ENCODE measurements around the gene GTSF1L.

Gene GTSF1L

GRCh38 chr20:43717616-43717995, 9.2 kb downstream of the GTSF1L start:
- DNase-seq (ENCODE audit: low read depth in 2 of 2, low spot score in 1 of 2) = no peak

- DNase-seq (ENCODE audit: low read depth in 2 of 2, low spot score in 1 of 2) = no peak
These were observed 9.8 kb downstream of the GTSF1L start for GRCh38 chr20:43716757-43717615.

DNA sequence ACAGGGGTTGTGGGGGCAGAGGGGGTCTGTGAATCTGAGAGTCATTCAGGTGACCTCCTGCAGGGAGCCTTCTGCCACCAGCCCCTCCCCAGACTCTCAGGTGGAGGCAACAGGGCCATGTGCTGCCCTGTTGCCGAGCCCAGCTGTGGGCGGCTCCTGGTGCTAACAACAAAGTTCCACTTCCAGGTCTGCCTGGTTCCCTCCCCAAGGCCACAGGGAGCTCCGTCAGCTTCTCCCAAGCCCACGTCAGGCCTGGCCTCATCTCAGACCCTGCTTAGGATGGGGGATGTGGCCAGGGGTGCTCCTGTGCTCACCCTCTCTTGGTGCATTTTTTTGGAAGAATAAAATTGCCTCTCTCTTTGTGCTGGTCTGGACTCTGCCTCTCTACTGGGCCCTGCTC, 10.7 kb downstream of the GTSF1L start:
- DNase-seq (ENCODE audit: low read depth in 2 of 2, low spot score in 1 of 2) = no peak

DNA sequence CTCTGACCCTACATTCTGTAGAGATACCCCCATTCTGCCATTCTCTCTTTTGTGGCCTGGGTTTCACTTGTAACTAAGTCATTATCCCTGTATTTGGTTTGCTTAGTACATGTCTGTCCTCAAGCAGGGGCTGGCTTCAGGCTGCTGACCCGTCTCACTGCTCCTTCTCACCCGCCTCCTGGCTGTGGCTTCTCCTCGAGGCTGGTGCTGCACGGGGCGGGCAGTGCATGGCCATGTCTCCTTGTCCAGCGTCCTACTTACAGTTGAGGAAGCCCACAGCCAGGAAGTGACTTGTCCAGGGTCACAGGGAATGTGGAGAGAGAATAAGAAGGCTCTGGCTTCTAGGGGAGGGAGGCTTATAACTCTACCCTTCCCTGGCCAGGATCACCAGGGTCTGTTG, 11.3 kb downstream of the GTSF1L start:
- DNase-seq (ENCODE audit: low read depth in 2 of 2, low spot score in 1 of 2) = no peak

GRCh38 chr20:43715044-43715443, 11.8 kb downstream of the GTSF1L start:
- no peak for DNase-seq (ENCODE audit: low read depth in 2 of 2, low spot score in 1 of 2)

GRCh38 chr20:43711098-43711654, 15.6 kb downstream of the GTSF1L start:
- no peak for DNase-seq (ENCODE audit: low read depth in 2 of 2, low spot score in 1 of 2)

GRCh38 chr20:43710370-43711044, 16.3 kb downstream of the GTSF1L start:
- DNase-seq (ENCODE audit: low read depth in 2 of 2, low spot score in 1 of 2) = no peak

DNA sequence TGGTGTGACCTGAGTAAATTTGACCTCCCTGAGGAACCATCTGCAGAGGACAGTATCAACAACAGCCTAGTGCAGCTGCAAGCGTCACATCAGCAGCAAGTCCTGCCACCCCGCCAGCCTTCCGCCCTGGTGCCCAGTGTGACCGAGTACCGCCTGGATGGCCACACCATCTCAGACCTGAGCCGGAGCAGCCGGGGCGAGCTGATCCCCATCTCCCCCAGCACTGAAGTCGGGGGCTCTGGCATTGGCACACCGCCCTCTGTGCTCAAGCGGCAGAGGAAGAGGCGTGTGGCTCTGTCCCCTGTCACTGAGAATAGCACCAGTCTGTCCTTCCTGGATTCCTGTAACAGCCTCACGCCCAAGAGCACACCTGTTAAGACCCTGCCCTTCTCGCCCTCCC, 24.3 kb downstream of the GTSF1L start:
- DNase-seq (ENCODE audit: low read depth in 2 of 2, low spot score in 1 of 2) = no peak

- no peak for DNase-seq (ENCODE audit: low read depth in 2 of 2, low spot score in 1 of 2)
These were observed 26.2 kb downstream of the GTSF1L start for GRCh38 chr20:43700627-43701026.

DNA sequence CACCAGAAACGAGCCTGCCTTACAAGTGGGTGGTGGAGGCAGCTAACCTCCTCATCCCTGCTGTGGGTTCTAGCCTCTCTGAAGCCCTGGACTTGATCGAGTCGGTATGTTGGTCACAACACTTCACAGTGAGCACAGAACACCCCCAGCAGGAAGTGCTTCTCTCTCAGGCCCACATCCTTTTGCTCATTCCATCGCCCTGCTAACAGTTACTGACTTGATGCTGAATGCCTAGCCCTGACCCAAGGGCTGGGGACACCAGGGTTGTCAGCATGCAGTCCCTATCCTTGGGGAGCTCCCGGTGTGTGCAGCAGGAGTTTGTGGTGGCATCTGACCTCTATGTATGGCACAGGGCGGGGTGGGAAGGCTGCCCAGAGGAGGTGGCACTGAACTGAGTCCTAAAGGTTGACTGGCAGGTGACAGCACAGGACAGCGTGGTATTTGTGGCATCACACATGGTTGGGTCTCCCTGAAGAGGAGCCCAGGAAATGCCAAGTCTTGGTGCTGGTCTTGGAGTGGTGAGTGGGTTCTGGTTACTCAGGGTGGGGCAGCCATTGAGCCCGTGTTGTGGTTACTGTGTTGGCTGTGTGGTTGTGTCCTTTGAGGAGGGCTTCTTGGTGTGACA, 26.7 kb downstream of the GTSF1L start:
- no peak for DNase-seq (ENCODE audit: low read depth in 2 of 2, low spot score in 1 of 2)

DNA sequence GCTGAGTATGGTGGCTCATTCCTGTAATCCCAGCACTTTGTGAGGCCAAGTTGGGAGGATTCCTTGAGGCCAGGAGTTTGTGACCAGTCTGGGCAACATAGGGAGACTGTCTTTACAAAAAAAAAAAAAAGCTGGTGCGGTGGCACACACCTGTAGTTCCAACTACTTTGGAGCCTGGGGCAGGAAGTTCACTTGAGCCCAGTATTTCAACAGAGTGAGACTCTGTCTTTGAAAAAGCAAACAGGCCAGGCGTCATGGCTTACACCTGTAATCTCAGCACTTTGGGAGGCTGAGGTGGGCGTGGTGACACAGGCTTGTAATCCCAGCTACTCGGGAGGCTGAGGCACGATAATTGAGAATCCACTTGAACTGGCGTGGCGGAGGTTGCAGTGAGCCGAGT, 31.2 kb downstream of the GTSF1L start:
- no peak for DNase-seq (ENCODE audit: low read depth in 2 of 2, low spot score in 1 of 2)

- no peak for DNase-seq (ENCODE audit: low read depth in 2 of 2, low spot score in 1 of 2)
These were observed 32.0 kb downstream of the GTSF1L start for GRCh38 chr20:43694763-43695162.

GRCh38 chr20:43691928-43692524, 34.8 kb downstream of the GTSF1L start:
- DNase-seq (ENCODE audit: low read depth in 2 of 2, low spot score in 1 of 2) = peak; percentile 8 to 22

- no peak for DNase-seq (ENCODE audit: low read depth in 2 of 2, low spot score in 1 of 2)
These were observed 35.7 kb downstream of the GTSF1L start for GRCh38 chr20:43690943-43691598.

DNA sequence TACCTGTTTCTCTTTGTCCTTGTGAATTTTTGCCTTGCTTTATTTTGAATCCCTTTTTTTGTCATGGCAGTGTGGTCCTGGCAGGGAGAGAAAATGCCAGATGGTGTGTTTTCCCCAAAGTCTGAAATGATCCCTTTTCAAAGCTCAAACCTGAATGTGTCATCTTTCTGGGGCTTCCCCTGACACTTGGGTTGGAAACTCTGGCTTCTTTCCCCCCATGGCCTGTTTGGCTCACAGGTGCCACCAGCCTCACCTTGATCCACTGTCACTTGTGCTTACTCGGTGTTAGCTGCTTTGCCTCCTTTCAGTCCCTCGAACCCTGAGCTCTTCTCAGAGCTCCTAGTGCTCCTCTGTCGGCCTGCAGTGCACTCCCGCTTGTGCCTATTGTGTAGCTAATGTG, 37.6 kb downstream of the GTSF1L start:
- DNase-seq (ENCODE audit: low read depth in 2 of 2, low spot score in 1 of 2) = no peak

DNA sequence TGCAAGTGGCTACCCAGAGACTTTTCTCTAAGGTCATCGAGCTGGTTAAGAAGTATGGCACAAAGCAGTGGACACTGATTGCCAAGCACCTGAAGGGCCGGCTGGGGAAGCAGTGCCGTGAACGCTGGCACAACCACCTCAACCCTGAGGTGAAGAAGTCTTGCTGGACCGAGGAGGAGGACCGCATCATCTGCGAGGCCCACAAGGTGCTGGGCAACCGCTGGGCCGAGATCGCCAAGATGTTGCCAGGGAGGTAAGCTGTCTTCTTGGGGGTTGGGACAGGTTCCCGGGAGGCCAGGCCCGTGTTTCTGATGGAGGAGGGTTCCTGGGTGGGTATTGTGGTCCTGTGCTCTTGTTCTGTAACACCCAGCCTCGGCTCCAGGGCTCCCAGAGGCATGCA, 40.0 kb downstream of the GTSF1L start:
- no peak for DNase-seq (ENCODE audit: low read depth in 2 of 2, low spot score in 1 of 2)

GRCh38 chr20:43682446-43682845, 44.4 kb downstream of the GTSF1L start:
- no peak for DNase-seq (ENCODE audit: low read depth in 2 of 2, low spot score in 1 of 2)

GRCh38 chr20:43681991-43682410, 44.8 kb downstream of the GTSF1L start:
- no peak for DNase-seq (ENCODE audit: low read depth in 2 of 2, low spot score in 1 of 2)

DNA sequence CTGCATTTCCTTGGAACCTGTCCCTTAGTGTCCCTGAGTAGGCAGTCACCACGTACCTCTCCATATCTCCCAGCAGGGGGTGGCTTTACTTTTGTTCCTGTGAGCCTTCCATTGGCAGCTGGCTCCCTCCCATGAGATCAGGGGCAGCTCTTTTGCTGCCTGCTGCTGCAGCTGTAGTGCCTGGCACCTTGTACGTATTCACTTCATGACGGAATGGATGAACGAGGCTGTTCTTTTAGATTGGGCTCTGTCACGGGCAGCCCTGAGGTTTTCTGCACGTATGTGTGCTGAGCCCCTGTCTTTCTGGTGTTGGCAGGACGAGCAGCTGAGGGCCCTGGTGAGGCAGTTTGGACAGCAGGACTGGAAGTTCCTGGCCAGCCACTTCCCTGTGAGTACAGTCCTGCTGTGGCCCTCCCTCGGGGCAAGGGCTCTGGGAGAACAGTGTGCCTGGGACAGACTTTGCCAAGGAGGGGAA, 45.3 kb downstream of the GTSF1L start:
- DNase-seq (ENCODE audit: low read depth in 2 of 2, low spot score in 1 of 2) = no peak

GRCh38 chr20:43680981-43681380, 45.8 kb downstream of the GTSF1L start:
- no peak for DNase-seq (ENCODE audit: low read depth in 2 of 2, low spot score in 1 of 2)

DNA sequence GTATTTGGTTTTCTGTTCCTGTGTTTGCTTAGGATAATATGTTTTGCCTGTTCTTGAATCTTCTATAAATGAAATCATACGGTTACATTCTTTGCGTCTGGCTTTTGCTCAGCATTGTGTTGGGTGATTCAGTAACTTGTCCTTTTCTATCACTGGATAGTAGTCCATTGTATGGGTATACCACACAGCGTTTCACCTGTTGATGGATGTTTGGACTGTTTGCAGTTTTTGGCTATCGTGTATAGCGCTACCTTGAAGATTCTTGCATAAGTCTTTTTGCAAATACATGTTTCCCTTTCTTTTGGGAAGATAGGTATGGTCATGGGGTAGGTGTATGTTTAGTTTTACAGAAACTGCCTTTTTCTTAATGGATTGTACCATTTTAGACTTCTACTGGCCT, 50.4 kb downstream of the GTSF1L start:
- DNase-seq (ENCODE audit: low read depth in 2 of 2, low spot score in 1 of 2) = no peak
